Tibial nerve (tissue), 4 donors: ENCODE data around the gene AGXT. TPM values are rescaled to one million over a fixed set of nuclear protein-coding genes. Genes with fewer than 3 reads are reported as not detected.
A peak's percentile ranks its signal among the peaks of the same experiment; 100 is the strongest.

Experiments
- DNase-seq, 2 donors: peaks; one replicate each; pipeline ENCODE4 v3.0.0-alpha.2; 2019; ENCODE audit warnings: low spot score in 2 of 2
- H3K27ac ChIP-seq, 4 donors: fragments of 200-600 bp; sonication (generic) in 3 of 4; one replicate each; pipeline ENCODE4 v1.5.1; 2017 to 2019; ENCODE audit warnings: mild to moderate bottlenecking in 1 of 4
- H3K27me3 ChIP-seq, 2 donors: fragments of 200-600 bp; sonication (generic) in 1 of 2; one replicate each; pipeline versions ENCODE4 v1.5.1 to v1.6.0; 2017 to 2019
- H3K36me3 ChIP-seq, 3 donors: fragments of 200-600 bp; sonication (generic); one replicate each; pipeline ENCODE4 v1.5.1; 2018 to 2019
- H3K4me1 ChIP-seq, 4 donors: fragments of 200-600 bp; sonication (generic) in 3 of 4; one replicate each; pipeline ENCODE4 v1.5.1; 2017 to 2019
- H3K4me3 ChIP-seq, 4 donors: fragments of 200-600 bp; sonication (generic) in 3 of 4; one replicate each; pipeline ENCODE4 v1.5.1; 2017 to 2019; ENCODE audit warnings: mild to moderate bottlenecking in 1 of 4, moderate library complexity in 1 of 4
- H3K9me3 ChIP-seq, 4 donors: fragments of 200-600 bp; sonication (generic) in 3 of 4; one replicate each; pipeline ENCODE4 v1.5.1; 2017 to 2019
- CTCF ChIP-seq, 5 experiments: fragments of 200-600 bp in 3 of 5; fragments of 450-650 bp in 2 of 5; sonication (generic) in 3 of 5; IDR thresholded peaks; one replicate each; pipeline ENCODE4 v1.5.1; 2016 to 2019; ENCODE audit warnings: antibody characterized with exemption in 5 of 5, mild to moderate bottlenecking in 3 of 5, moderate library complexity in 2 of 5
- EP300 ChIP-seq, 2 donors: sonication (generic); formaldehyde crosslinking; IDR thresholded peaks; one replicate each; pipeline ENCODE4 v1.6.1; 2017; ENCODE audit warnings: antibody characterized with exemption in 2 of 2, mild to moderate bottlenecking in 1 of 2
- POLR2A ChIP-seq, 2 donors: fragments of 450-650 bp; IDR thresholded peaks; one replicate each; pipeline ENCODE4 v1.6.1; 2017; ENCODE audit warnings: antibody characterized with exemption in 2 of 2, mild to moderate bottlenecking in 2 of 2, moderate library complexity in 2 of 2
- WGBS, 2 donors: methylation state at CpG; one replicate each; pipeline ENCODE4 v1.1.5; 2018; 5-methylcytosine and 5-hydroxymethylcytosine counted together
- total RNA-seq, 4 donors: library from RNA; depleted of rRNA; stranded (reverse); fragments of >200 nt; gene quantifications; one replicate each; pipeline ENCODE4 v1.1.0, GENCODE V29; 2016

Gene AGXT
- total RNA-seq, 4 donors from 2014 or later: 0.30 TPM; not detected in 3

GRCh38 chr2:240929364-240930095 is 60.9 kb downstream of the AGXT start:
- DNase-seq: peak in 1 of 2 donors; percentile 3
- Histone ChIP-seq H3K27me3 (no peaks in the 10 kb centered on the region), H3K4me1 (no peaks in the 10 kb centered on the region), H3K9me3 (peaks cover 0 to 23% (median 1%) of the 10 kb centered on the region in 4 donors), H3K4me3 (no peak overlapping the region), H3K36me3 (no peaks in the 10 kb centered on the region), H3K27ac (no peak overlapping the region)
- TF ChIP-seq EP300 (IDR thresholded peaks at IDR 0.05): no peak
- TF ChIP-seq CTCF (IDR thresholded peaks at IDR 0.05): no peak
- no peak for TF ChIP-seq POLR2A (IDR thresholded peaks at IDR 0.05)
- 68 to 69% methylated on average over 7 to 10 of the region's 10 CpGs for WGBS, 2 donors

Other genes starting within 250 kb of the AGXT start
- 1 to 10 TPM in 3 of 4 donors, under 1 TPM in 1; 0.90 to 8.2 (median 2.0) TPM for gene GPR35, start 243.3 kb upstream of the AGXT start, total RNA-seq
- under 1 TPM in 1 of 4 donors, not detected in 3; 0.22 TPM for gene AQP12B, start 185.9 kb upstream of the AGXT start, total RNA-seq
- 1 to 10 TPM in 1 of 4 donors, not detected in 3; 1.2 TPM for gene AQP12A, start 177.0 kb upstream of the AGXT start, total RNA-seq
- gene KIF1A, start 48.6 kb upstream of the AGXT start, total RNA-seq: 10 to 100 TPM; 31.9 to 82.2 (median 45.3) TPM
- gene MAB21L4, start 27.3 kb downstream of the AGXT start, total RNA-seq: not detected
- 1 to 10 TPM in 1 of 4 donors, under 1 TPM in 1, not detected in 2; 0.44 to 1.2 TPM for gene CROCC2, start 37.5 kb downstream of the AGXT start, total RNA-seq
- gene SNED1, start 129.8 kb downstream of the AGXT start, total RNA-seq: 100 to 1,000 TPM; 116 to 226 (median 141) TPM
- gene MTERF4, start 233.5 kb downstream of the AGXT start, total RNA-seq: 10 to 100 TPM; 28.9 to 60.5 (median 38.9) TPM